ENCODE measurements around the gene DCLK3.

Gene DCLK3

DNA sequence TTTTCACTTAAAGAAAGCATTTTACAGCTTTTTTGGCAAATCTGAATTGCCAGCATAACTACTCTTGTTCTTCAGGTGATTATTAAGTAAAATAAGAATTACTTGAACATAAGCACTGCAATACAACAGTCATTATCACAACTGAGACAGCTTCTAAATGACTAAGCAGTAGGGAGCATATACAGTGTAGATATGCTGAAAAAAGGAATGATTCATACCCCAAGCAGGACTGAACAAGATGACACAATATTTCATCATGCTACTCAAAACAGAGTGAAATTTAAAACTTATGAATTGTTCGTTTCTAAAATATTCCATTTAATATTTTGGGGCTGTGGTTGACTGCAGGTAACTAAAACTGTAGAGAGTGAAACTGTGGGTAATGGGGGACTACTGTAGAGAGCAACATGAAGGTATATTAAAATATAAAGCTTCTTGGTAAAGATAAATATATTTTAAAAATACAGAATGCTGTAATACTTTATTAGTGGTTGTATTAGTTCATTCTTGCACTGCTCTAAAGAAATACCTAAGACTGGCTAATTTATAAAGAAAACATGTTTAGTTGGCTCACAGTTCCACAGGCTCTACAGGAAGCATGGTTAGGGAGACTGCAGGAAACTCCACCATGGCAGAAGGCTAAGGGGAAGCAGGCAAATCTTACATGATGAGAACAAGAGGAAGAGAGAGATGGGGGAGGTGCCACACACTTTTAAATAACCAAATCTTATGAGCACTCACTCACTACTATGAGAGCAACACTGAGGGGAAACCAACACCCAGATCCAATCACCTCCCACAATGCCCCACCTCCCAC, 84.8 kb downstream of the DCLK3 start:
- in situ Hi-C loops (cut with MboI; ENCODE audit: low sequenced_read_pairs), result no loop called here

GRCh38 chr3:36678216-36679013, 85.9 kb downstream of the DCLK3 start:
- in situ Hi-C loops (cut with MboI; ENCODE audit: low sequenced_read_pairs), result no loop called here

- in situ Hi-C loops (cut with MboI; ENCODE audit: low sequenced_read_pairs), result no loop called here
These were observed 86.9 kb downstream of the DCLK3 start for GRCh38 chr3:36677331-36678007.

GRCh38 chr3:36674816-36675215, 89.5 kb downstream of the DCLK3 start:
- in situ Hi-C loops (cut with MboI; ENCODE audit: low sequenced_read_pairs), result no loop called here

DNA sequence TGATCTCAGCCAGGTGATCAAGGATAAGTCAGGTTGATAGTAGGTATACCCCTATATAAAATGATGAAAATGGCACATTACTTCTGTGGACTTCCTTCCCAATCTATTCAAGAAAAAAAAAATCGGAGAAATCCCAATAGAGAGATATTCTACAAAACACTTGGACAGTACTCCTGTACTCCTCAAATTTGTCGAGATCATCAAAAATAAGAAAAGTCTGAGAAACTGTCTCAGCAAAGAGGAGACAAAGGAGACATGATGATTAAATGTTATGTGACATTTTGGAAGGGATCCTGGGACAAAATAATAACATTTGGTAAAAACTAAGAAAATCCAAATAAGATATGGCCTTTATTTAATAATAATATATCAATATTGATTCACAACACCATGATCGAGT, 94.6 kb downstream of the DCLK3 start:
- in situ Hi-C loops (cut with MboI; ENCODE audit: low sequenced_read_pairs), result no loop called here

DNA sequence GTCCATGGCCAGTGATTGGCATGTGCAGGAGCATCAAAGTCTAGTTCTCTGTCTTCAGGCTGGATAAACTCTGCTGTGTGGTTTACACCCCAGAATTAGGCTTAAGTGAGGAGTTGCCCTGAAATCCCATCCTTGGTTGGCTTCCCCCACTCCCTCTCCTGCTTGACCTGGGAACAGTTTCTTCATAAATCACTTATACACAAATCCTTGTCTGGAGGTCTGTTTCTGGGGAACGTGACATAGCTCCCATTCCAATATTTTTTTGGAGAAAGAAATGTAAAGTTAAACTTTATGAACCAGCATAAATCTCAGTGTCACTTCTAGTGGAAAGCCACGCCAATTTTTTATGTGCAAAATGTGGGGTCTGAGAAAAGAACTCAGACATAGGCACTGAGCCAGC, 98.2 kb downstream of the DCLK3 start:
- in situ Hi-C loops (cut with MboI; ENCODE audit: low sequenced_read_pairs), result no loop called here

DNA sequence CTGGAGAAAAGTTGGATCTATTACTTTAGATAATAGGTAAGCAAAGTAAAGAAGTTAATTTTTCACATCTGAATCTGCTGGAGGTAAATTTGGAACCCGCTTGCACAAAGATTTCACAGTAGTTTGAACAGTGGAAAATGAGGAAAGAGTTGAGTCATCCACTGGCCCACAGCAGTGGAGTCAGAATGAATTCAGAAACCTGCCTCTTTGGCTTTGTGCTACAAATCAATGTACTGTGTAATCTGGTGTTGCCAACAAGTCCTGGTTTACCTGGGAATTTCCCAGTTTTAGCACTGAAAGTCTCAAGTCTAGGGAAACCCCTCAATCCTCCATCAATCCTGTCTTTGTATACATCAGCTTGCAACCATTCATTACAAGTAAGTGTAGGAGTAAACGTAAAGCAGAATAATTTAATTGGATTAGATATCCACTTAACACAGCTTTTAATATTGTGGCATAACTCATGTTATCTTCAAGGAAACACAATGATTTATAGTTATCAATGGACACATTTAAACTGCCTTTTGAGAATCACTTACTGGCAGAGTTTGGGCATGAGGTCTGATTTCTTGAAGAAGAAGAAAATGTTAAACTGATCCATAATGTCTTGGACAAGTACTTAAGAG, 100.6 kb downstream of the DCLK3 start:
- in situ Hi-C loops (cut with MboI; ENCODE audit: low sequenced_read_pairs), result no loop called here

- in situ Hi-C loops (cut with MboI; ENCODE audit: low sequenced_read_pairs), result no loop called here
These were observed 101.7 kb downstream of the DCLK3 start for GRCh38 chr3:36662626-36663025.
